Sigmoid colon (tissue), 4 donors: ENCODE measurements around the gene ANKRD1.

Source experiments
- CTCF ChIP-seq, 4 experiments: fragments of 450-650 bp in 3 of 4; fragments of 200-600 bp in 1 of 4; IDR thresholded peaks; one replicate each; pipeline ENCODE4 v1.5.1; 2016 to 2019; ENCODE audit warnings: antibody characterized with exemption in 4 of 4, mild to moderate bottlenecking in 3 of 4, moderate library complexity in 2 of 4
- EP300 ChIP-seq, 4 donors: sonication (generic); formaldehyde crosslinking; IDR thresholded peaks; one replicate each; pipeline ENCODE4 v1.6.1; 2017; ENCODE audit warnings: antibody characterized with exemption in 4 of 4
- POLR2A ChIP-seq, 2 donors: fragments of 450-650 bp; IDR thresholded peaks; one replicate each; pipeline ENCODE4 v1.6.1; 2016; ENCODE audit warnings: antibody characterized with exemption in 2 of 2, mild to moderate bottlenecking in 2 of 2, moderate library complexity in 2 of 2
- POLR2AphosphoS5 ChIP-seq, 4 donors: sonication (generic); formaldehyde crosslinking; IDR thresholded peaks; one replicate each; pipeline ENCODE4 v1.6.1; 2017; ENCODE audit warnings: antibody characterized with exemption in 4 of 4

- TF ChIP-seq CTCF (IDR thresholded peaks at IDR 0.05) (no peak), POLR2A (IDR thresholded peaks at IDR 0.05) (no peak), POLR2AphosphoS5 (IDR thresholded peaks at IDR 0.05) (no peak), EP300 (IDR thresholded peaks at IDR 0.05) (no peak)
Observed at GRCh38 chr10:90884431-90884830, 36.5 kb downstream of the ANKRD1 start.
